ENCODE data around the gene FBXO48. TPM values are rescaled to one million over a fixed set of nuclear protein-coding genes. Genes with fewer than 3 reads are reported as not detected.

Gene FBXO48
- total and polyA plus RNA-seq, 10 of the 15 experiments (the other 5 are each of a cell fraction or from before 2014, with no cell fraction given) = 0.56 to 2.3 (median 1.2) TPM

DNA sequence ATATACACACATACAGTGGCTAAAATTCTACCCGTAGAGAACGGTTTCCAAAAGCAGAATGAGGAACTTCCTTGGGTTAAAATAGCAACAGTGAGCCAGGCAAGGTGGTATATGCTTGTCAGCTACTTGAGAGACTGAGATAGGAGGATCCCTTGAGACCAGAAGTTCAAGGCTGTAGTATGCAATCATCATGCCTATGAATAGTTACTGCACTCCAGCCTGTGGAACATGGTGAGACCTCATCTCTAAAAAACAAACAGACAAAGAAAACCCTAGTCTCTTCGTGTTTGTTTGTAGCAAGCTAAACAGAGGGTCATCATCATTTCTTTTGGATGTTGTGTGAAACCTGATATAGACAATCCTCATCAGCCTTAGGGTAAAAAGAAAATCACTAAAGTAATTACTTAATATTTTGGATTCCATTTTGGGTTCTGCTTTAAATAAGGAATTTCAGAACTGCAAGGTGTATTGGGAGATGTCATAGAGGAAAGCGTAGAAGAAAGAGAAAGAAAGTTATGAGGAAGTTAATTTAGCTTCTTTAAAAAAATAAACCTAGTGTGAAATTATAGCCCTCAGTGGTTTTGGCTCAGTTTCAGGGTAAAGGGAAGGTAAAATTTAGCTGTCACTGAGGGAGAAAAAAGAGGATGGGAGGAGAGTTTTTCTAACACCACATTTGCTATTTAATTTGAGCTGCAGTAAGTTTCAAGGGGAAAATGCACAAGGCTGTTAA lies 55.5 kb downstream of the FBXO48 start:
- WGBS (ENCODE audit: insufficient coverage, insufficient replicate concordance, low lambda C conversion rate, missing lambda C conversion rate) = 2% methylated on average over 4 of the region's 4 CpGs
- DNase-seq (ENCODE audit: low read depth, low spot score) (peak; percentile 84), ATAC-seq (peak; percentile 95), FAIRE-seq (peak; percentile 41)
- Histone ChIP-seq H3K9me3 (replicated peaks; ENCODE audit: control insufficient read depth, insufficient read depth, low read length) (no peaks in the 10 kb centered on the region; the same call in 2 of the 3 replicates), H3K4me1 (ENCODE audit: control insufficient read depth, insufficient read depth, low read length) (peaks cover 15% of the 10 kb centered on the region), H3K4me2 (ENCODE audit: control insufficient read depth, insufficient read depth) (peak overlapping the region; percentile 67), H3K36me3 (ENCODE audit: control insufficient read depth in 2 of 2, insufficient read depth in 2 of 2, low read length in 1 of 2) (no peaks in the 10 kb centered on the region), H3K27me3 (replicated peaks in 1 of 2; ENCODE audit: control insufficient read depth in 2 of 2, insufficient read depth in 2 of 2, low read length in 1 of 2) (no peaks in the 10 kb centered on the region; a peak in 1 of 4 replicates), H2AFZ (ENCODE audit: control insufficient read depth, low read depth, low read length) (no peak overlapping the region; the same call in 1 of the 2 replicates), H3K9ac (ENCODE audit: control insufficient read depth, insufficient read depth, low read length) (peak overlapping the region; percentile 56), H3K27ac (ENCODE audit: control insufficient read depth, insufficient read depth) (peak overlapping the region; percentile 85), H4K20me1 (ENCODE audit: control insufficient read depth, insufficient read depth) (no peaks in the 10 kb centered on the region), H3K79me2 (ENCODE audit: control insufficient read depth, insufficient read depth, low read length) (no peaks in the 10 kb centered on the region), H3K4me3 (peak overlapping the region; percentile 39)
- intact Hi-C loops (cut with micrococcal nuclease; ENCODE audit: unreplicated experiment) = loop anchor here (1.0 kb wide), 2 partner anchors 13 to 30 kb away; no protein-coding TSS in a partner anchor
- BruUV-seq (replicated peaks) = TSS peak; percentile 85
- ChIA-PET SMC1A (ENCODE audit: uncharacterized antibody, unreplicated experiment) (interaction anchor here (0.8 to 11.3 kb wide), 15 partner anchors 8 to 51 kb away, joined by 3 to 207 read pairs (median 9); partner anchors contain the start of gene PLEK), RAD21 (ENCODE audit: unreplicated experiment) (interaction anchor here (0.8 to 9.8 kb wide), 23 partner anchors 9 to 208 kb away, joined by 3 to 147 read pairs (median 6); partner anchors contain the start of genes FBXO48 and PLEK), CTCF (interaction anchor here (1.0 to 9.7 kb wide), 9 partner anchors 8 to 49 kb away, joined by 3 to 87 read pairs (median 9); no protein-coding TSS in a partner anchor), POLR2A (interaction anchor here (0.8 to 10.7 kb wide), 18 partner anchors 8 to 254 kb away, joined by 3 to 70 read pairs (median 6); partner anchors contain the start of genes PLEK and PNO1)
- in situ Hi-C loops (cut with MboI) = no loop called here
- peak; percentile 18; the same call in 1 of the 3 replicates for TF ChIP-seq POU2F2 (IDR thresholded peaks at IDR 0.05; ENCODE audit: borderline replicate concordance, low read depth, low read length)
- no peak for TF ChIP-seq TCF3 (IDR thresholded peaks at IDR 0.05; ENCODE audit: borderline replicate concordance, insufficient read depth, low read depth, low read length)
- no peak for TF ChIP-seq ZZZ3 (IDR thresholded peaks at IDR 0.05; ENCODE audit: control insufficient read depth, insufficient read length, low read depth)
- TF ChIP-seq, protein P1, sequence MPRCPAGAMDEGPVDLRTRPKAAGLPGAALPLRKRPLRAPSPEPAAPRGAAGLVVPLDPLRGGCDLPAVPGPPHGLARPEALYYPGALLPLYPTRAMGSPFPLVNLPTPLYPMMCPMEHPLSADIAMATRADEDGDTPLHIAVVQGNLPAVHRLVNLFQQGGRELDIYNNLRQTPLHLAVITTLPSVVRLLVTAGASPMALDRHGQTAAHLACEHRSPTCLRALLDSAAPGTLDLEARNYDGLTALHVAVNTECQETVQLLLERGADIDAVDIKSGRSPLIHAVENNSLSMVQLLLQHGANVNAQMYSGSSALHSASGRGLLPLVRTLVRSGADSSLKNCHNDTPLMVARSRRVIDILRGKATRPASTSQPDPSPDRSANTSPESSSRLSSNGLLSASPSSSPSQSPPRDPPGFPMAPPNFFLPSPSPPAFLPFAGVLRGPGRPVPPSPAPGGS (IDR thresholded peaks at IDR 0.05; ENCODE audit: borderline replicate concordance, insufficient read depth, low read depth, low read length, poor library complexity, severe bottlenecking) = peak; percentile 29
- no peak for TF ChIP-seq HDAC2 (IDR thresholded peaks at IDR 0.05)
- TF ChIP-seq KLF5 (IDR thresholded peaks at IDR 0.05; ENCODE audit: partially characterized antibody) = no peak
- no peak for TF ChIP-seq SIN3A (IDR thresholded peaks at IDR 0.05; ENCODE audit: low read depth, low read length)
- no peak for TF ChIP-seq JUNB (IDR thresholded peaks at IDR 0.05)
- no peak for TF ChIP-seq IRF5 (IDR thresholded peaks at IDR 0.05; ENCODE audit: borderline replicate concordance)
- TF ChIP-seq, protein P2, sequence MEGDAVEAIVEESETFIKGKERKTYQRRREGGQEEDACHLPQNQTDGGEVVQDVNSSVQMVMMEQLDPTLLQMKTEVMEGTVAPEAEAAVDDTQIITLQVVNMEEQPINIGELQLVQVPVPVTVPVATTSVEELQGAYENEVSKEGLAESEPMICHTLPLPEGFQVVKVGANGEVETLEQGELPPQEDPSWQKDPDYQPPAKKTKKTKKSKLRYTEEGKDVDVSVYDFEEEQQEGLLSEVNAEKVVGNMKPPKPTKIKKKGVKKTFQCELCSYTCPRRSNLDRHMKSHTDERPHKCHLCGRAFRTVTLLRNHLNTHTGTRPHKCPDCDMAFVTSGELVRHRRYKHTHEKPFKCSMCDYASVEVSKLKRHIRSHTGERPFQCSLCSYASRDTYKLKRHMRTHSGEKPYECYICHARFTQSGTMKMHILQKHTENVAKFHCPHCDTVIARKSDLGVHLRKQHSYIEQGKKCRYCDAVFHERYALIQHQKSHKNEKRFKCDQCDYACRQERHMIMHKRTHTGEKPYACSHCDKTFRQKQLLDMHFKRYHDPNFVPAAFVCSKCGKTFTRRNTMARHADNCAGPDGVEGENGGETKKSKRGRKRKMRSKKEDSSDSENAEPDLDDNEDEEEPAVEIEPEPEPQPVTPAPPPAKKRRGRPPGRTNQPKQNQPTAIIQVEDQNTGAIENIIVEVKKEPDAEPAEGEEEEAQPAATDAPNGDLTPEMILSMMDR (IDR thresholded peaks at IDR 0.05 in 2 of 3, conservative IDR thresholded peaks at IDR 0.05 in 1 of 3; ENCODE audit: control insufficient read depth in 2 of 3, extremely low read depth in 1 of 3, insufficient read depth in 1 of 3, low read depth in 3 of 3, low read length in 3 of 3) = no peak
- TF ChIP-seq ESRRA (IDR thresholded peaks at IDR 0.05; ENCODE audit: low read length) = no peak
- TF ChIP-seq ZBTB4 (CRISPR knock-in tag; IDR thresholded peaks at IDR 0.05) = no peak
- 0 out of 2 replicates have a peak, but pooled peaks have one; percentile 24 for TF ChIP-seq MXI1 (IDR thresholded peaks at IDR 0.05; ENCODE audit: low read depth, low read length)
- no peak for TF ChIP-seq SIX5 (IDR thresholded peaks at IDR 0.05; ENCODE audit: low read depth, low read length, severe bottlenecking)
